HG03039 (cell line): ENCODE results near the gene TTC7B.

Source experiments
- ATAC-seq: cut with Tn5 transposase; IDR thresholded peaks from one replicate; pipeline ENCODE4 v1.9.1; 2021; ENCODE audit warnings: mild to moderate bottlenecking, moderate library complexity; ENCODE audit not compliant: unreplicated experiment

Gene TTC7B

DNA sequence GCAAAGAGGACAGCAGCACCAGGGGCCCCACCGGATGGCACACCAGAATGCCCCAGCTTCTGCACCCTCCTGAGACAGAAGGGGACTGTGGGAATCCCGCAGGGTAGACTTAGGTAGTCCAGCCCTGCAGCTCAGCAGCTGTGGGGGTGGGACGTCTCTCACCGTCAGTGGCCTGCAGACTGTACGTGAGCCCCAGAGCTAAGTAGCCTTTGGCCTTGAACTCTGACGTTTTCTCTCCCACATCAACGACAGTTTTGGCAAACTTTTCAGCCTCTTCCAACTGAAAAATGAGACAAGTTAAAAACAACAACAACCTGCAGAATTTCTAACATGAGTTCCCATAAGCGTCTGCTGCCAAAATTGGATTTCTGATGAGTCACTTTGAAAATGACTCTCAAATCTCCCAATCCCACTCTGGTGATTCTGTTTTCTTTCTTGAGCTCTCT is 161.4 kb downstream of the TTC7B start:
- ATAC-seq: no peak

DNA sequence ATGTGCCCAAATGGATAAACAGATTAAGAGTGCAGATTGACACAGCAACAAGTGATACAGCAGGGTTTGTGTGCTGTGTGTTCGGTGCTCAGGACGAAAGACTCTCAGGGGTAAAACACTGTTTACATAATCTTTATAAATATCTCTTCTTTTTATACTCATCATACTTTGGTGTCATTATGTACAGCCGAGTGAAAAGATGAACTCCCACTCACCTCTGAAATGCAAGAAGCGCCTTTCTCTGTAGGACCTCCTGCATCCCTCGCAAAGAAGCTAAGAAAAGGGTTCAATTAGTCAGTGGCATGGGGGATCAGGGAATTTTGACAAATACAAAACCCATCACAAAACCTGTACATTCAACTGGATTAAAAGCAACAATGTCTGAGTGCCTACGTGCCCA is 163.6 kb downstream of the TTC7B start:
- ATAC-seq: no peak

DNA sequence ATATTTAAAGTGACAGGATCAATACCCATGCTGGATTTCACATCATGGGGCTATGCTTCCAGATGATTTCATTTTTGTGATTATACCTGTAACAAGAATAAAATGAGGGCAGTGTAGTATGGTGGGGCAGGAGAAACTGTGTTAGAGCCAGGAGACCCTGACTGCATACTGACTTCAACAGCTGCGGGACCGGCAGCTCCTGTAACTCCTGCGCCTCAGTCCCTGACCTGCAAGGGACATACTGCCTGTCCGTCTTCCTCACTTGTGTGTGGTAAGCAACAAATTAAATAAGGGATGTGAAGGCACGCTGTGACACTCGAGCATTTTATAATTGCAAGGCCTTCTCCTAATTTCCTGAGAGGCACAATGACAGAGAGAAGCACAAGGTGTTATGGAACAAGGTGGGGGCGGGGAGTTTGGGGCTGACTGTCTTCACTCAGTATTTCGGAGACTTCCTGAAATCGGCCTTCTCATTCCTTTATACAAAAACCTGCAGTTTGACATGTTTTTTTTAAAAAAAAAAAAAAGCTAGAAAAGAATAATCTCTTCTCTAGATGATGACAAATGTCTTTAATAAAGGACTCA is 164.2 kb downstream of the TTC7B start:
- ATAC-seq: no peak

DNA sequence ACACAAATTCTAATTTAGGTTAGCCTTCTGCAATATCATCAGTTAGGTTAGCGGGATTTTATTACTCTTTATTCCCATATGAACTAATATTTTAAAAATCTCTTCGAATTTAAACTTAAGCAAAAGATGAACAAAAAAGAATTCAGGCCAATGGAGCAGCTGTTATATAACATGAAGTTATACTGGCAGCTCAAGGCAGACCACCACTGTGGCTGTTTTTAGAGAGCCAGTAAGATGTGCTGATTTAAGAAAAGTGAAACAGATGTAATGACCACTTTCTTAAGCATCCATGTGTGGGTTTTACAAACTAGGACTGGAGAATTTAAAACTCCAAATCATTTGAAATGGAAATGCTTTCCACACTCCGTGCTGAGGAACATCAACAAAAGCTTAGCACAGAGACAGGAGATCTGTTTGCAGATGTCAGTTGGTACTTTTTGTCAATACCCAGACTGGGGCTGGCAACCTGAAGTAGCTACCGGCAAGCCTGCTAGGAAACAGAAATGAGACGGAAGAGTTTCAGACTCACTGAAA is 164.9 kb downstream of the TTC7B start:
- no peak for ATAC-seq

DNA sequence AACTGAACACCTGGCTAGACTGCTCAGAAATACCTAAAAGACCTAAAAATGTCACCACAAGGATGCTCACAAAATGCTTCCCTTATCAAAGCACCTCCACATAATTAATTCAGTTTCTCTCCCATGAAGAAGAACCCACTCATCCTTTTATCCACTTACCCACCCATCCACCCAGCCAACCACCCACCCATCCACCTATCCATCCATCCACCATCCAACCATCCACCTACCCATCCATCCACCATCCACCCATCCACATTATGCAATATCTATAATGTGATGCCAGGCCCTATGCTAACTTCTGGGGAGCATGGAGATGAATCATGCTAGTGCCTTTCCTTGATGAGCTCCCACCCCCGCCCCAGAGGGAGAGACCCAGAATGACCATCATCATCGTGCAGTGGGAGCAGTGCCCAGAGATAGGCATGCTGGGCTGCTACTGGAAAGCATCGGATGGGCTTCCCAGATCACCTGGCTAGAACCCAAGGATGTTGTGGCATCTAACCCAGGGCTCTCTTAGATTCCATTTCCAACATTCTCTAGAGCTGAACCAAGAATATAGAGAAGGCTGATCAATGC is 166.6 kb downstream of the TTC7B start:
- ATAC-seq: no peak

DNA sequence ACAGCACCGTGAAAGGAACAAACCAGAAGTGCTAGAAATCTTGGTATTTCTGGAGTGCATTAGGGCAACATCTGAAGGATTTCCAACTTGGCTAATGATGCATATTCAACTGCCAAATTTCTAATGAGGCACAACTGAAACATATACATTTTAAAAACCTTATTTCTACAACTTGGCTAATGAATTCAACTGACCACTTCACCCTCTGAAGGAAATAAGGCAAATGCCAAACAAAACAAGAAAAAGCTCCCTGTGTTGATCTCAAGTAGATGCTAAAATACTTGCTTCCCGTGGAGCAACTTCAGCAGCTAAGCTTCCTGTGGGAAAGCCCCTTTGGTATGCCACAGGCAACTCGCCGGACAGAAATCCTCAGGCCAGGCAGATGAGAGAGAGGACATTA is 167.1 kb downstream of the TTC7B start:
- no peak for ATAC-seq

DNA sequence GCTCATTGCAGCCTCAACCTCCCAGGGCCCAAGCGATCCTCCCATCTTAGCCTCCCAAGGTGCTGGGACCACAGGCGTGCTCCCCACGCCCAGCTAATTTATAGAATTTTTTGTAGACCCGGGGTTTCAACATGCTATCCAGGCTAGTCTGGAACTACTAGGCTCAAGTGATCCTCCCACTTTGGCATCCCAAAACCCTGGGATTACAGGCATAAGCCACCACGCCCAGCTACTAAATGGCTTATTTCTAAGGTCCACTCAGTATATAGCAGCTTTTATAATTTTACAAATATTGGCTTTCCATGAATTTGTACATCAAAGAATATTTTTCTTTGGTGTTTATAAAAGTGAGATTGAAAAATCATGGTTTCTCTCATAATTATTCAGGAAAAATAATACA is 167.8 kb downstream of the TTC7B start:
- no peak for ATAC-seq

DNA sequence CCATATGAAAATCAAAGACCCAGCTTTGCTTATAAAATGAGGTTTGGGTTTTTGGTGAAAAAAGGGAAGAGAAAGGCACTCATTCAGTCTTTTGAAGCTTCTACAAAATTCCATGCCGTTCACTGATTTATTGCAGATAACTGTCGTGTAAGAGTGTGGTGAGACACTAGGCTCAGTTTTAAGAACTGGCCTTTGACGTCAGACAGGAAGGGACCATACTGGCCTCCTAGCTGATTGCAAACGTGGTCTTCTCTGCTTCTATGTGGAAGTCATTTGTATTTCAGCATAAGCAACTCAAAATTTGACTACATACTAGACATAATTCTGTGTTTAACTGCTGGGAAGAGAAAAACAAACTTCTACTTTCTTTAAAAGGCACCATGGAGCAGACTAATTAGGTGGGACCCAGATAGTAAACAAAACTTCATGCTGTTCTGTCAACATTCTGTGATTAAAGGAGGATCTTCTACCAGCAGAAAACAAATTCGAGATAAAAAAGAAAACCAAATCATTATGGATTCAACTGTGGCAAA is 168.7 kb downstream of the TTC7B start:
- ATAC-seq: no peak

DNA sequence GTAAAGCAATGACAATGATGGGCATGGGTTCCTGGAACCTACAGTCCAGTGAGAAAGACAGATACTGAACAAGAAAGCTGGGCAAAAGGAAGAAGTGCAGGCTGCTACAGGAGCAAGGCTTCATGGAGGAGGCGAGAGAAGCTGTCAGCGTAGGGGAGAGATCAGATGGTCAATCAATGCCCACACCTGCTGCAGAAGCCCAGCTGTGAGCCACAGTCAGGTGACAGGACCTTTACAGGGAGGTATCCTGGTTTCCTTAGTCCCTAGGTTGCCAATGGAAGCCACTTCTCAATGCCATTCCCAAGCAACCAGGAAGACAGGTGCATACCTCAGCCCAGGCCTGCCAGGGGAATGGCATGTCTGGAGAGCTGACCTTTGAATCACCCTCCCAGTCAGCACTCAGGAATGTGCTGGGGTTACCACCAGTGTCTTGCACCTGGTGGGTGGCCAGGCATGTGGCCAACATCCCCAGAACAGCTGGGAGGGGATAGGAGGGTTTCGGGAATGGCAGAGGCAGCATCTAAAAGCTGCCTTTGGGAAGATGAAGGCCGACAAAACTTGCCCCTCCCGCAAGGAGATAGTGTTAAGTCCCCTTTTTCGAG is 170.3 kb downstream of the TTC7B start:
- ATAC-seq: no peak

DNA sequence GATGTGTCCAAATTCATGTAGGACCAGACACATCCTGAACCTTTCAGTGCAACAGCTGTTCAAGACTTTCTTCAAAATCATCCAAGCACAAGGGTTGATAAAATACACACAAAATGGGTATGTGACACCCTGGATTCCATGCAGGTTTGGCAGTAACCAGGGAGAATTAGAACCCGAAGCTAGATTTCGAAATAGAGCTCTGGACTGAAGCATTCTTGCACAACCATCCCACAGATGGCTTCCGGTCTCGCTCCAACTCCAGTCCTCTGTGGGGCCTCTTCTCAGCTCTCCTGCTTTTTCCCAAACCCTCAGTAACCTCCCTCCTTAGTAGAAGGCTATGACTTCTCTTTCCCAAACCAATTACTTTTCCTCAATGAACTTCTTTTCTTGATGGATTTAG is 171.3 kb downstream of the TTC7B start:
- no peak for ATAC-seq

DNA sequence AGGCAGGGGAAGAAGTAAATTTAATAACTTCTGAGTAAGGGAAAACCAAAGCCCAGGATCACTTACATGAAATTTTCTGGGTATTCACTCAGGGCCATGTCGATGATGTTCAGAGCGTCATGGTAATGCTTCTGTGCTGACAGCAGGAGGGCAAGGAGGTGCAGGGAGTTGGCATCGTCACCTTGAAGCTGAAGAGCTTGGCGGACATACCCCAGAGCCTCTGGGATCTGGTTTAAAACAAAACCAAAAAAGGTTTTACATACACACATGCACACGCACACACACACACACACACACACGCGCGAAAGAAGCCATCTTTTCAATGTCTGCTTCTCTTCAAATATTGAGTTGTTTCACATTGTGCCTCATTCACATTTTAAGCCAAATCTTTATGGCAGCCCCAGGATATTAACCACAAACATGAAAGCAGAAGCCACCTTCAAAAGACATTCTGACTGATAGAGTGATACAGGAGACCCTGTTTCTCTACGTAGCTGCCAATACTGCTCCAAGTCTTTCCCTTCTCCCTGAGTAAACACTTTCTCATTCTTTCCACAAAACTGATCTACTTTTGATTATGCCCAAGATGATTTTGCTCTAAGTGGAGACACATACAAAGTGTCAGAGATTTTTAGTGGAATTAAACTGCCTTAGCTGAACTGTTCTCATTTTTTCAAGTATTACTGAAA is 172.1 kb downstream of the TTC7B start:
- ATAC-seq: no peak

DNA sequence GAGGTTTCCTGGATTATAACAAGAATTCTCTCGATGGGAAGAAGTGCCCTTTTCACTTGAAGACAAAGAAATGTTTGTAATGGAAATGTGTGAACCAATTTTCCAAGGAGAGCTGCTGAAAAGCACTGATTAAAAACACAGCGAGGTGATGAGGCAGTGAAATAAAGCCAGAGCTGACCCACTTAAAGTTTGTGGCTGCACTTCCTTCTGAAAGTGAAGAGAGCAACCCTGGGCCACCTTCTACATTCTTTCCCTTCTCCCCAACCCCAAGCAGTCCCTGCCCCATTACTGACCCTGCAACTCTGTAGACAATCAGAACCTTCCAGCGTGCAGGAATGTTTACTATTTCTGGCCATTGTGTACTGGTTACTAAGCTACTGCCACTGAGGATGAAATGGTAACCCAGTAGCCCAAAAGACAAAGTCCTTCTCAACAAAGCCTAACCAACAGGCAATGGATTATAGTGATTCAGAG is 173.9 kb downstream of the TTC7B start:
- ATAC-seq: no peak

DNA sequence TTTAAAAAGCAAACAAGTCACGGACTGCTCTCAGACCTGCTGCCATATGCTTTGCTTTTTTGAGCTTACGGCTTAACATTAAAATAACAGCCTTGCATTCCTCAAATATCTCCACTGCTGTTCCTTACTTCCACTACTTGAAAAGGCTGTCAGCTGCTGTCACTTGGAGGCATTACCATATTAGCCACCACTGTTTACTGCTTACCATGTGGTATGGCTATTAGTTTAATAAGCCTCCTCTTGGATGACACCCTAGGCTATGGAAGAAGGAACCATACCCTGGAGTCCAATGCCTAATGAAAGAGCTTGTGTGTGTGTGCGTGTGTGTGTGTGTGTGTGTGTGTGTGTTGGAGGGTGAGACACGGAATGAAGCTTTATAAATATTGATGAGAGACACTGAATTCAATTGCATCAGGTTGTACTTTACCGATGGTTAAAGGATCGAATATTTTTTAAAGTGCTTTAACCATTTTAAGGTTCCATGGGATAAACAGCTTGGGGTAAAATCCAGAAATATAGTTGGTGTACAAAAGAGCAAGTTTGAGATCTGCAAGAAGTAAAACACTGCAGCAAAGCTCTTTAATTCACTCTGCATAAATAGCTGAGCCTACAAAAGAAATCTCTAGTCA is 174.5 kb downstream of the TTC7B start:
- no peak for ATAC-seq

DNA sequence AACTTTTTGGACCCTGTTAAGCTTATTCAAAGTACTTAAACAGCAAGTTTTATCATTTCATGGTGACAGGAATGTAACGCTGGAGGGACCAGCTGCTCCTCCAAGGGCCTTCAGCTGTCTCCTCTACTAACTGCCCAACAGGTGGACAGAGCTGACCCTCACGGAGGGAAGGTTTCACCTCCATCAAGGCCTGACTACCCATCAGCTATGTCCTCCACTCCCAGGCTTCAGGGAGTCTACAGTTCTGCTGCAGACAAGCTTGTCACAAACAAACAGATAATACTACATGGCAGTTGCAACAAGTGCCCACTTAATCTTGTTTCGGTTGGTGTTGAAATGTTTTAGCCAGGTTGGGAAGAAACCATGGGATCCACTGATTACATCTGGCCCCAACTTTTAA is 175.1 kb downstream of the TTC7B start:
- ATAC-seq: no peak

DNA sequence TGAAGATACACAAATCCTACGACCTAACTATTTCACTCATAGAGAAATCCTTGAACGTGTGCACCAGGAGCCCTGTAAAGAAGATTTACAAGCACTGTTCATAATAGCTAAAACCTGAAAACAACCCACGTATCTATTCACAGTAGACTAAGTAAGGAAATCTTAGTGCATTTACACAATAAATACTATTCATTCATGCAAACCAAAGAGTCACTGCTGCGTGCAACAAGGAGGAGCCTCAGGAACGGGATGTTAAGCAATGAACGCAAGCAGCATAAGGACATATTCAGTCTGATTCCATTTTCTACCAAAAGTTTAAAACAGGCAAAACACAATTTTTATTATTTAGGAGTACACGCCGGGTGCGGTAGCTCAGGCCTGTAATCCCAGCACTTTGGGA is 176.6 kb downstream of the TTC7B start:
- ATAC-seq: no peak

DNA sequence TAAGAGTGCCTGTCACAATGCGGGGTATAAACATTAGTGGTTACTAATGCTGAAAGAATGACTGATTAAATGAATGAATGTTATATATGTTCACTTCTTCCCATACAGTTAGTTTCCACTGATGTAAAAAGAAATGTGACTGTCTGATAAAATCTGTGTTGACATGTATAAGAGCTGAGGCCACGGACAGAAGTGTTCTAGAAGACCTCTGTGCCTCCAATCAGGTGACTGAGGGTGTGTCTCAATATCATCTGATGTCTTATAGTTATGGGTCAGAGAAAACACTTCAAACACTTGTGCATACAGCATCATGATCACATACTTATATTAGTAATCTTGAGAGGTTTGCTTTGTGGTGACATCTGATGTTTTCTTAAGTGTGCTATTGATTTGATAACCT is 183.4 kb downstream of the TTC7B start:
- no peak for ATAC-seq

DNA sequence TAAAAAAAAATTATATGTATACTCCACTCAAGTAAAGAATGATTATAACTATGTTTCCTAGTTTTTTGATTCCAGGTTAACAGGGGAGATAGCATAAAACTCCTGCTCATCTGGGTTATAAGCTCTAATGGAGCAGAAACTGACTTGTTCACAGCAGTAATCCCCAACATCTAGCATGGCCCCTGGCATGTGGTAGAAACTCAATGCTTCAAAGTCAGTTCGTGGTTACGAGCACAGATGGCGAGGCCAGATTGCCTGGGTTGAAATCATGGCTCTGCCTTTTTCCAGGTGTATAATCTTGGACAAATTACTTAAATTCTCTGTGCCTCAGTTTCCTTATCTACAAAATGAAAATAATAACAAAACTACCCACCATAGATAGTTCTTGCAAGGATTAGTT is 183.8 kb downstream of the TTC7B start:
- no peak for ATAC-seq

DNA sequence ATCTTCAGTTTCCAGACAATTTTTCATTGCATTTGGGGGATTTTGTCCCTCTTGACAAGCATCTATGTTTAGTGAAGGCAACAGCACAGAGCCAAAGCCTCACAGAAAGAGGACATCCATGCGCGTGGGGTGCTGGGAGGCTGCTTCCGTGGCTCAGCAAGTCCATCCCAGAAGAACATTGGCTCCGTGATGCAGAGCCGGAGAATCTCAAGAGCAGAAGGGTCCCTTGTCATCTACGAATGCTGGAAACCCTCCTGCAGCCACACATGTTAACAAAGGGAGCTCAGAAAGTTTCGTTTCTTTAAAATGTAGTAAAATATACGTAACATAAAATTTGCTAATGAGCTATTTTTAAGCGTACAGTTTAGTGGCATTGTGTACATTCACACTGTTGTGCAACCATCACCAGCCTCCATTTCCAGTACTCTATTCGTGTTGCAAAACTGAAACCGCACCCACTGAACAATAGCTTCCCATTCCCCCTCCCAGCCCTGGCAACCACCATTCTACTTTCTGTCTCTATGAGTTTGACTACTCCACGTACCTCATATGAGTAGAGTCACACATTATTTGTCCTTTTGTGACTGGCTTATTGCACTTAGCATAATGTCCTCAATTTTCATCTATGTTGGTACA is 185.9 kb downstream of the TTC7B start:
- no peak for ATAC-seq

DNA sequence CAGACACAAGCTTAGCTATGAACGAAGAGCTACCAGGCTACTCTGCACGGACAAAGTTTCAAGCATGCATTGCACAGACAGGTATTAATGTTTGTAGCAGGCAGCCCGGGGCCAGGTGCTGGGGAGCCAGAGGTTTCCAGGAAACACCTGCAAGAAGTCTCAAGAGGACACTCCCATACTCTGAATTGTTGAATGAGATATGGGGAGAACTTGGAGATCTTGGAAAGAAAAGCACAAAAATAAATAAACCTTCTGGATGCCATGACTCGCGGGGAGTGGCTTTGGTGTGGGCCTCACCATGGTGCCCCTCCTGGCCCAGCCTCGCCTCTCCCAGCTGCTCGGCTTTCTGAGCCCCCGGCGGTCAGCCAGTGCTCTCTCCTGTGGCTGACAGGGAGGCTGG is 186.8 kb downstream of the TTC7B start:
- no peak for ATAC-seq

DNA sequence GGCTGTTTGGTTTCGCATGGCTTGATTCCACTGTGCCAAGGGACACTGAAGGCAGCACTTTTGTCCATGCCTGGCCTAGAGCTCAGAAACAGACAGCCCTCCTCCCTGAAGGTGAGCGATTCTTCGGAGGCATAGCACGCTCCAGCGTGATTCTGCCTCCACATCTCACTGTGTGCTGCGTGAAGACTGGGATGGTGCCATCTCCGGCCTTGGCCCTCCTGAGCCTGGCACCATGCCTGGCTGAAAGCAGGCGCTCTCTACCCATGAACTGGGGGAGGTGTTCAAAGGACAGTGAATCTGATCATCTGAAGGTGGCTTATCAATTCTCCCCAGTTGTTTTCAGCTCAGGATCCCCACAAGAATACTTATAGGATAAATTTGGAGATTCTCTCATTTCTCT is 187.4 kb downstream of the TTC7B start:
- no peak for ATAC-seq

DNA sequence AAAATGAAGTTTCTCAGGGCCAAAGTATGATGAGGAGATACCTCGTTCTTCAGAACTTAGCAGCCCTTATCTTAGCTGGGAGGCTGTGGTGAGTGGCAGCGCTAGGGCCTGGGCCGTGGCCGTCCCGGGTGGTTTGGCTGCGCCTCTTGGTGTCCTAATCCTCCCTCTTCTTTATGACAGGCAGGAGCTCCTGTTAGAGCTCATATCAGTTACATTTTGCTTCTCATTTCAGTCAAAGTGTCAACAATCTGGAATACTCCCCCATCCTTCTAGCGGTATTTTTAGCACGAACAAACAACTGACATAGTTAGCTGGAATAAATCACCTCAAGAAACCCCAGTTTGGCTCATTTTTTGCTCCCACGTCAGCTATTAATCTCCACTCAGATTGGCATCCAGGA is 188.8 kb downstream of the TTC7B start:
- no peak for ATAC-seq
